Thyroid gland (tissue), 4 donors: ENCODE measurements around the gene MTREX. TPM values are rescaled to one million over a fixed set of nuclear protein-coding genes. Genes with fewer than 3 reads are reported as not detected.

Experiments
- DNase-seq, 2 donors: peaks; one replicate each; pipeline ENCODE4 v3.0.0-alpha.2; 2019
- H3K27ac ChIP-seq, 3 donors: fragments of 200-600 bp; sonication (generic); 1 replicate in 2 of 3; 2 replicates in 1 of 3; pipeline ENCODE4 v1.5.1; 2016 to 2019; ENCODE audit warnings: mild to moderate bottlenecking in 1 of 3, moderate library complexity in 1 of 3
- H3K27me3 ChIP-seq: fragments of 200-600 bp; sonication (generic); one replicate; pipeline ENCODE4 v1.5.1; 2019
- H3K36me3 ChIP-seq, 2 donors: fragments of 200-600 bp; sonication (generic); one replicate each; pipeline ENCODE4 v1.5.1; 2016 to 2019
- H3K4me1 ChIP-seq, 2 donors: fragments of 200-600 bp; sonication (generic); one replicate each; pipeline ENCODE4 v1.5.1; 2017 to 2019
- H3K4me3 ChIP-seq, 3 donors: fragments of 200-600 bp; sonication (generic); replicated peaks in 1 of 3; 1 replicate in 2 of 3; 2 replicates in 1 of 3; pipeline ENCODE4 v1.5.1; 2016; ENCODE audit warnings: mild to moderate bottlenecking in 1 of 3
- H3K9me3 ChIP-seq: fragments of 200-600 bp; sonication (generic); one replicate; pipeline ENCODE4 v1.5.1; 2017
- POLR2A ChIP-seq, 2 donors: fragments of 450-650 bp; IDR thresholded peaks; one replicate each; pipeline ENCODE4 v1.6.1; 2017; ENCODE audit warnings: antibody characterized with exemption in 2 of 2, mild to moderate bottlenecking in 2 of 2, moderate library complexity in 1 of 2
- WGBS, 2 donors: methylation state at CpG; one replicate each; pipeline ENCODE4 v1.1.5; 2017; 5-methylcytosine and 5-hydroxymethylcytosine counted together
- intact Hi-C: fragments of 100-400 bp; cut with DNase I; formaldehyde crosslinking; loops from one replicate; pipeline ENCODE4 v1.15.1; 2023
- total RNA-seq, 4 donors: library from RNA; depleted of rRNA; stranded (reverse); fragments of >200 nt; gene quantifications; one replicate each; pipeline ENCODE4 v1.2.3, GENCODE V29; 2016
- TF ChIP-seq, protein P1 (sequence below), 6 experiments: fragments of 200-600 bp in 3 of 6; fragments of 450-650 bp in 3 of 6; sonication (generic) in 3 of 6; IDR thresholded peaks; one replicate each; pipeline ENCODE4 v1.5.1; 2016 to 2019; ENCODE audit warnings: antibody characterized with exemption in 6 of 6, mild to moderate bottlenecking in 2 of 6, inconsistent platforms in 1 of 6, moderate library complexity in 1 of 6

MTREX gene
- total RNA-seq, 4 donors from 2014 or later = 86.3 to 94.4 (median 92.6) TPM

DNA sequence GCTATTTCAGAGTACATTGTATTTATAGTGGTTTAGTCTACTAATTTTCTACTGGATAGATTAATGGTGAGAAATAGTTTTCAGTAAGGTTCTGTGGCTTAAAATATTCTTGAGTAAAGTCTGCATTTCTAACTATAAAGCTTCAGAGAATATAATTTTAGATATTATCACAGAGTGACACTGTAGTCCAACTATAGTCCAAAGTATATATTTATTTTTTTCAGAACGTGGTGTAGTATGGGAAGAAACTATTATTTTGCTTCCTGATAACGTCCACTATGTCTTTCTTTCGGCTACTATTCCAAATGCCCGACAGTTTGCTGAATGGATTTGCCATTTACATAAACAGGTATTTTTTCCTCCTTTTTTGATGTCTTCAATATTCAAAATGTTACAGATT, 35.3 kb downstream of the MTREX start:
- Histone ChIP-seq H3K4me1 (peaks cover 0 to 3% of the 10 kb centered on the region in 2 donors), H3K36me3 (peaks cover 14 to 17% of the 10 kb centered on the region in 2 donors), H3K4me3 (no peak overlapping the region), H3K27me3 (no peaks in the 10 kb centered on the region), H3K9me3 (no peaks in the 10 kb centered on the region), H3K27ac (no peak overlapping the region)
- intact Hi-C loops = loop anchor here (5.0 to 10.0 kb wide), 2 partner anchors 202 to 349 kb away; no protein-coding TSS in a partner anchor
- TF ChIP-seq, protein P1, sequence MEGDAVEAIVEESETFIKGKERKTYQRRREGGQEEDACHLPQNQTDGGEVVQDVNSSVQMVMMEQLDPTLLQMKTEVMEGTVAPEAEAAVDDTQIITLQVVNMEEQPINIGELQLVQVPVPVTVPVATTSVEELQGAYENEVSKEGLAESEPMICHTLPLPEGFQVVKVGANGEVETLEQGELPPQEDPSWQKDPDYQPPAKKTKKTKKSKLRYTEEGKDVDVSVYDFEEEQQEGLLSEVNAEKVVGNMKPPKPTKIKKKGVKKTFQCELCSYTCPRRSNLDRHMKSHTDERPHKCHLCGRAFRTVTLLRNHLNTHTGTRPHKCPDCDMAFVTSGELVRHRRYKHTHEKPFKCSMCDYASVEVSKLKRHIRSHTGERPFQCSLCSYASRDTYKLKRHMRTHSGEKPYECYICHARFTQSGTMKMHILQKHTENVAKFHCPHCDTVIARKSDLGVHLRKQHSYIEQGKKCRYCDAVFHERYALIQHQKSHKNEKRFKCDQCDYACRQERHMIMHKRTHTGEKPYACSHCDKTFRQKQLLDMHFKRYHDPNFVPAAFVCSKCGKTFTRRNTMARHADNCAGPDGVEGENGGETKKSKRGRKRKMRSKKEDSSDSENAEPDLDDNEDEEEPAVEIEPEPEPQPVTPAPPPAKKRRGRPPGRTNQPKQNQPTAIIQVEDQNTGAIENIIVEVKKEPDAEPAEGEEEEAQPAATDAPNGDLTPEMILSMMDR (IDR thresholded peaks at IDR 0.05) = no peak
- TF ChIP-seq POLR2A (IDR thresholded peaks at IDR 0.05) = no peak
- 92 to 94% methylated on average over 4 of the region's 4 CpGs for WGBS, 2 donors
- DNase-seq = no peak

DNA sequence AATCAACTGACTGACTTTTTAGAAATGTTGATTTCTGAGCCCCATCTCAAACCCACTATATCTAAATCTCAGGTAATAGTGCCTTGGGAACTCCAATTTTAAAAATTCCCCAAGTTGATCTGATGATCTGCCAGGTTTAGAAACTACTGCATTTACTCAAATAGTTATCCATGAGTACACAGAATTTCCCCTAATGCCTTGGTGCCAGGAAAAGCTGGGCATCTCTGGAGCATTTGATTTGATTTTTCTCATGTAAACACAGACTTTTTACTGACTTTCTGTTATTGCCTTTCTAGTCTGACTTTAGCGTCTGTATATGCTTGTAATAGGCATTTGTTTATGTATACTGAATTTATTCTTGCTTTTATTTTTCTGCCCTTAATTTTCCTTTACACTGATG, 35.8 kb downstream of the MTREX start:
- H3K27me3 ChIP-seq = no peaks in the 10 kb centered on the region
- no peaks in the 10 kb centered on the region for H3K9me3 ChIP-seq
- DNase-seq = no peak
- H3K4me1 ChIP-seq = no peaks in the 10 kb centered on the region
- WGBS, 2 donors = 78 to 90% methylated on average over 1 of the region's 1 CpG
- TF ChIP-seq, protein P1 (IDR thresholded peaks at IDR 0.05) = no peak
- TF ChIP-seq POLR2A (IDR thresholded peaks at IDR 0.05) = no peak
- no peak overlapping the region for H3K4me3 ChIP-seq
- H3K36me3 ChIP-seq = peaks cover 18 to 19% of the 10 kb centered on the region in 2 donors
- no peak overlapping the region for H3K27ac ChIP-seq
- intact Hi-C loops = loop anchor here (5.0 to 10.0 kb wide), 2 partner anchors 201 to 349 kb away; no protein-coding TSS in a partner anchor

DNA sequence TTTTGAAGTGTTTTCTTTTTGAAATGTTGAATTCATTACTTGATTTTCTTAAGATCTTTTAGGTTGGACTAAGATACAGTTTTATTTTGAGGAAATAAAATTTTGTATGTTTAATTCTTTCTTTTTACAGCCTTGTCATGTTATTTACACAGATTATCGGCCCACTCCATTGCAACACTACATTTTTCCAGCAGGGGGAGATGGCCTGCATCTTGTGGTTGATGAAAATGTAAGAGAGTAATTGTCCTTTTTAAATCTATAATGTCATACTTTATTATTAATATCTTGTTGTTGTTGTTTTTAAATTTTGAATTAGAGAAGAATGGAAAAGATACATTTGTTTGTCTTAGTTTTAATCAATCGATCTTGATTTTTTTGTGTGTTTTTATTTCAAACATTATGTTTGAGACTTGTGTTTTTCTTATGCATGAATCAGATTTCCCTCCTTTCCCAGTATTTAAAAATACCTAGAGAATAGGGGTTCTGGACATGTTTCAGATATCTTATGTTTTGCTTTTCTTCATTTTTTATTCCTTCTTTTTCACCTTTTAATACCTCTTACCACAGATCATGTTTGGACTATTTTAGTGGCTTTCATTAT, 36.7 kb downstream of the MTREX start:
- H3K36me3 ChIP-seq = peaks cover 18 to 20% of the 10 kb centered on the region in 2 donors
- intact Hi-C loops = loop anchor here (5.0 to 10.0 kb wide), 2 partner anchors 200 to 348 kb away; no protein-coding TSS in a partner anchor
- DNase-seq = peak; percentile 67 to 68
- 38 to 45% methylated on average over 2 of the region's 2 CpGs for WGBS, 2 donors
- H3K4me3 ChIP-seq = no peak overlapping the region
- H3K4me1 ChIP-seq = no peaks in the 10 kb centered on the region
- no peaks in the 10 kb centered on the region for H3K9me3 ChIP-seq
- H3K27me3 ChIP-seq = no peaks in the 10 kb centered on the region
- no peak overlapping the region for H3K27ac ChIP-seq
- TF ChIP-seq POLR2A (IDR thresholded peaks at IDR 0.05) = no peak
- TF ChIP-seq, protein P1 (IDR thresholded peaks at IDR 0.05) = peak; percentile 57 to 90 (median 82)

DNA sequence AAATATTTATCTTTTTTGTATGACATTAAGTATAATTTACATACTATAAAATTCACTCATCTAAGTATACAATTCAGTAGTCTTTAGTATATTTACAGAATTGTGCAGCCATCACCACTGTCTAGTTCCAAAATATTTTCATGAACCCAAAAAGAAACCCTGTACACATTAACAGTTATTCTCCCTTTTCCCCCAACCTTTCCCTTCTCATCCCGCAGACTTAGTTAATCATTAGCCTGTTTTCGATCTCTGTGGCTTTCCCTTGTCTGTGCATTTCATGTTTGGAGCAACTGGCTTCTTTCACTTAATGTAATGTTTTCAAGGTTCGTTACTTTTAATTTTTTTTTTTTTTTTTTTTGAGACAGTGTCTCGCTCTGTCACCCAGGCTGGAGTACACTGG, 37.5 kb downstream of the MTREX start:
- no peak for TF ChIP-seq POLR2A (IDR thresholded peaks at IDR 0.05)
- TF ChIP-seq, protein P1 (IDR thresholded peaks at IDR 0.05) = no peak
- no peaks in the 10 kb centered on the region for H3K27me3 ChIP-seq
- no peaks in the 10 kb centered on the region for H3K9me3 ChIP-seq
- intact Hi-C loops = loop anchor here (10.0 kb wide), 1 partner anchor 199 kb away; no protein-coding TSS in a partner anchor
- no peaks in the 10 kb centered on the region for H3K4me1 ChIP-seq
- H3K27ac ChIP-seq = no peak overlapping the region
- WGBS, 2 donors = 97% methylated on average over 4 of the region's 4 CpGs
- peaks cover 20 to 24% of the 10 kb centered on the region in 2 donors for H3K36me3 ChIP-seq
- no peak overlapping the region for H3K4me3 ChIP-seq
- no peak for DNase-seq

DNA sequence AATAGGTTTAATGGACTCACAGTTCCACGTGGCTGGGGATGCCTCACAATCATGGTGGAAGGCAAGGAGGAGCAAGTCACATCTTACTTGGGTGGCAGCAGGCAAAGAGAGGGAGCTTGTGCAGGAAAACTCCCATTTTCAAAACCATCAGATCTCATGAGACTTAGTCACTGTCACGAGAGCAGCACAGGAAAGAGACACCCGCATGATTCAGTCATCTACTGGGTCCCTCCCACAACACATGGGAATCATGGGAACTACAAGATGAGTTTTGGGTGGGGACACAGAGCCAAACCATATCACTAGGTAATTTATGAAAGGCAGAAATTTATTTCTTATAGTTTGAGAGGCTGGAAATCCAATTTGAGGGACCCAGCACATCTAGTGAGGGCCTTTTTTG, 40.0 kb downstream of the MTREX start:
- H3K4me3 ChIP-seq = no peak overlapping the region
- H3K9me3 ChIP-seq = no peaks in the 10 kb centered on the region
- intact Hi-C loops = loop anchor here (10.0 kb wide), 1 partner anchor 197 kb away; no protein-coding TSS in a partner anchor
- H3K27me3 ChIP-seq = no peaks in the 10 kb centered on the region
- TF ChIP-seq, protein P1 (IDR thresholded peaks at IDR 0.05) = no peak
- TF ChIP-seq POLR2A (IDR thresholded peaks at IDR 0.05) = no peak
- H3K4me1 ChIP-seq = no peaks in the 10 kb centered on the region
- WGBS, 2 donors = 89 to 91% methylated on average over 3 of the region's 3 CpGs
- no peak for DNase-seq
- peaks cover 20 to 24% of the 10 kb centered on the region in 2 donors for H3K36me3 ChIP-seq
- no peak overlapping the region for H3K27ac ChIP-seq
